ENCODE results near the gene MAST4. TPM values are rescaled to one million over a fixed set of nuclear protein-coding genes. Genes with fewer than 3 reads are reported as not detected.

MAST4 gene
- total RNA-seq, 1 experiment from 2014 or later = 10.9 TPM

- peaks cover 42% of the 10 kb centered on the region for H3K4me1 Mint-ChIP-seq (ENCODE audit: low read depth, unreplicated experiment)
- no peak for DNase-seq
Observed at GRCh38 chr5:67202828-67203227, 606.6 kb downstream of the MAST4 start.

DNA sequence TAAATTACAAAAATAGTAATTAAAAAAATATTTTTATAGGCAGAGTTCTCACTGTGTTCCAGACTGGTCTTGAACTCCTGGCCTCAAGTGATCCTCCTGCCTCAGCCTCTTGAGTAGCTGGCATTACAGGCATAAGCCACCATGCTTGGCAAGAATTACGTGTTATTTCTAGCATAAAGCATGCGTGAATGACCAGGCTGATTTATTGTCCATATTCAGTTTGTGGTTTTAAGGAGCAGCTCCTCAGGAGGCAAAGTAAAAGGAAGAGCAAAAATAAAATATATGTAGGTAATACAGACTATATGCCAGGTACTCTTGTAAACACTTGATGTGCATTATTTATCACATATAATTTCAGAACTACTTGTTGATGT, 607.5 kb downstream of the MAST4 start:
- intact Hi-C loops (cut with micrococcal nuclease; ENCODE audit: unreplicated experiment) = no loop called here
- no peak overlapping the region for H3K27ac Mint-ChIP-seq (ENCODE audit: unreplicated experiment)
- CTCF ChIA-PET = interaction anchor here (0.6 kb wide), 1 partner anchor 116 kb away, joined by 3 read pairs; no protein-coding TSS in a partner anchor
- DNase-seq = no peak
- TF ChIP-seq, protein P1, sequence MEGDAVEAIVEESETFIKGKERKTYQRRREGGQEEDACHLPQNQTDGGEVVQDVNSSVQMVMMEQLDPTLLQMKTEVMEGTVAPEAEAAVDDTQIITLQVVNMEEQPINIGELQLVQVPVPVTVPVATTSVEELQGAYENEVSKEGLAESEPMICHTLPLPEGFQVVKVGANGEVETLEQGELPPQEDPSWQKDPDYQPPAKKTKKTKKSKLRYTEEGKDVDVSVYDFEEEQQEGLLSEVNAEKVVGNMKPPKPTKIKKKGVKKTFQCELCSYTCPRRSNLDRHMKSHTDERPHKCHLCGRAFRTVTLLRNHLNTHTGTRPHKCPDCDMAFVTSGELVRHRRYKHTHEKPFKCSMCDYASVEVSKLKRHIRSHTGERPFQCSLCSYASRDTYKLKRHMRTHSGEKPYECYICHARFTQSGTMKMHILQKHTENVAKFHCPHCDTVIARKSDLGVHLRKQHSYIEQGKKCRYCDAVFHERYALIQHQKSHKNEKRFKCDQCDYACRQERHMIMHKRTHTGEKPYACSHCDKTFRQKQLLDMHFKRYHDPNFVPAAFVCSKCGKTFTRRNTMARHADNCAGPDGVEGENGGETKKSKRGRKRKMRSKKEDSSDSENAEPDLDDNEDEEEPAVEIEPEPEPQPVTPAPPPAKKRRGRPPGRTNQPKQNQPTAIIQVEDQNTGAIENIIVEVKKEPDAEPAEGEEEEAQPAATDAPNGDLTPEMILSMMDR (IDR thresholded peaks at IDR 0.05; ENCODE audit: unreplicated experiment) = no peak
- peaks cover 47% of the 10 kb centered on the region for H3K4me1 Mint-ChIP-seq (ENCODE audit: low read depth, unreplicated experiment)
- no peaks in the 10 kb centered on the region for H3K36me3 Mint-ChIP-seq (ENCODE audit: insufficient read depth, unreplicated experiment)
- H3K27me3 Mint-ChIP-seq (ENCODE audit: unreplicated experiment) = no peaks in the 10 kb centered on the region
- no peak overlapping the region for H3K4me3 Mint-ChIP-seq (ENCODE audit: low read depth, unreplicated experiment)
- H3K9me3 Mint-ChIP-seq (ENCODE audit: low read depth, unreplicated experiment) = no peaks in the 10 kb centered on the region
- no TSS peak for BruUV-seq (replicated peaks)

More at GRCh38 chr5:67202828-67203227, 606.6 kb downstream of the MAST4 start:
- BruUV-seq (replicated peaks) = no TSS peak
- CTCF ChIA-PET = no interaction called here
- TF ChIP-seq, protein P1 (IDR thresholded peaks at IDR 0.05; ENCODE audit: unreplicated experiment) = no peak
- no peaks in the 10 kb centered on the region for H3K36me3 Mint-ChIP-seq (ENCODE audit: insufficient read depth, unreplicated experiment)
- intact Hi-C loops (cut with micrococcal nuclease; ENCODE audit: unreplicated experiment) = no loop called here
- no peak overlapping the region for H3K27ac Mint-ChIP-seq (ENCODE audit: unreplicated experiment)
- H3K27me3 Mint-ChIP-seq (ENCODE audit: unreplicated experiment) = no peaks in the 10 kb centered on the region
- H3K4me3 Mint-ChIP-seq (ENCODE audit: low read depth, unreplicated experiment) = no peak overlapping the region
- H3K9me3 Mint-ChIP-seq (ENCODE audit: low read depth, unreplicated experiment) = no peaks in the 10 kb centered on the region

- Mint-ChIP-seq H3K27me3 (ENCODE audit: unreplicated experiment) (no peaks in the 10 kb centered on the region), H3K36me3 (ENCODE audit: insufficient read depth, unreplicated experiment) (no peaks in the 10 kb centered on the region), H3K9me3 (ENCODE audit: low read depth, unreplicated experiment) (no peaks in the 10 kb centered on the region), H3K27ac (ENCODE audit: unreplicated experiment) (no peak overlapping the region), H3K4me3 (ENCODE audit: low read depth, unreplicated experiment) (no peak overlapping the region), H3K4me1 (ENCODE audit: low read depth, unreplicated experiment) (peaks cover 55% of the 10 kb centered on the region)
- TF ChIP-seq, protein P1 (IDR thresholded peaks at IDR 0.05; ENCODE audit: unreplicated experiment) = no peak
- CTCF ChIA-PET = interaction anchor here (0.7 kb wide), 1 partner anchor 48 kb away, joined by 3 read pairs; no protein-coding TSS in a partner anchor
- intact Hi-C loops (cut with micrococcal nuclease; ENCODE audit: unreplicated experiment) = loop anchor here (5.0 kb wide), 1 partner anchor 218 kb away; no protein-coding TSS in a partner anchor
- no TSS peak for BruUV-seq (replicated peaks)
- no peak for DNase-seq
Observed at GRCh38 chr5:67204821-67205220, 608.6 kb downstream of the MAST4 start.

GRCh38 chr5:67205981-67206380, 609.8 kb downstream of the MAST4 start:
- H3K4me3 Mint-ChIP-seq (ENCODE audit: low read depth, unreplicated experiment) = no peak overlapping the region
- TF ChIP-seq, protein P1 (IDR thresholded peaks at IDR 0.05; ENCODE audit: unreplicated experiment) = no peak
- CTCF ChIA-PET = interaction anchor here (2.5 kb wide), 1 partner anchor 40 kb away, joined by 22 read pairs; no protein-coding TSS in a partner anchor
- DNase-seq = no peak
- H3K36me3 Mint-ChIP-seq (ENCODE audit: insufficient read depth, unreplicated experiment) = no peaks in the 10 kb centered on the region
- peak overlapping the region; percentile 39 for H3K27ac Mint-ChIP-seq (ENCODE audit: unreplicated experiment)
- H3K4me1 Mint-ChIP-seq (ENCODE audit: low read depth, unreplicated experiment) = peaks cover 55% of the 10 kb centered on the region
- intact Hi-C loops (cut with micrococcal nuclease; ENCODE audit: unreplicated experiment) = loop anchor here (5.0 kb wide), 1 partner anchor 219 kb away; no protein-coding TSS in a partner anchor
- no peaks in the 10 kb centered on the region for H3K27me3 Mint-ChIP-seq (ENCODE audit: unreplicated experiment)
- no TSS peak for BruUV-seq (replicated peaks)
- no peaks in the 10 kb centered on the region for H3K9me3 Mint-ChIP-seq (ENCODE audit: low read depth, unreplicated experiment)
